GM12878 (cell line): ENCODE data around the gene FHL1. TPM values are rescaled to one million over a fixed set of nuclear protein-coding genes. Genes with fewer than 3 reads are reported as not detected.

Source experiments
- ATAC-seq: fragments of 200-7000 bp; cut with Tn5 transposase; 3 replicates; pipeline ENCODE4 v1.9.1; 2020; ENCODE audit warnings: mild to moderate bottlenecking, moderate library complexity
- BruUV-seq: library from RNA; stranded (reverse); fragments of 400-500 nt; replicated peaks from 2 replicates; lab custom pipeline; 2021; lab: Mats Ljungman, UMichigan
- CTCF ChIA-PET: fragments of 300-600 bp; sonication (Branson Sonifier 250); formaldehyde crosslinking; extraction: SDS; loops from one replicate; lab custom pipeline; 2021; ENCODE audit warnings: inconsistent platforms; lab: Yijun Ruan, JAX
- POLR2A ChIA-PET: fragments of 350-600 bp; formaldehyde crosslinking; extraction: SDS; loops from one replicate; lab custom pipeline; 2021; ENCODE audit warnings: inconsistent platforms; lab: Charles Lee
- RAD21 ChIA-PET: fragments of 300-600 bp; sonication (Branson Sonifier 250); formaldehyde crosslinking; loops from one replicate; lab custom pipeline; 2023; ENCODE audit warnings: antibody characterized with exemption; ENCODE audit not compliant: unreplicated experiment; lab: Charles Lee
- SMC1A ChIA-PET: fragments of 300-600 bp; sonication (Branson Sonifier 250); formaldehyde crosslinking; loops from one replicate; lab custom pipeline; 2023; ENCODE audit not compliant: unreplicated experiment, uncharacterized antibody; lab: Charles Lee
- DNase-seq: peaks from one replicate; pipeline ENCODE4 v3.0.0-alpha.2; 2011; ENCODE audit warnings: low read depth, low spot score
- FAIRE-seq: peaks from 3 replicates; lab custom pipeline; 2011; peaks lifted over from hg19 to GRCh38; lab: Jason Lieb, UNC
- H2AFZ ChIP-seq: 2 replicates; pipeline ENCODE4 v1.6.0; 2011; ENCODE audit warnings: low read depth, low read length, control low read depth; ENCODE audit not compliant: control insufficient read depth
- H3K27ac ChIP-seq: 2 replicates; pipeline ENCODE4 v1.5.1; 2011; ENCODE audit warnings: control low read depth; ENCODE audit not compliant: control insufficient read depth, insufficient read depth
- H3K27me3 ChIP-seq, 2 experiments: replicated peaks in 1 of 2; 2 replicates each; pipeline versions ENCODE4 v1.6.0 to v1.6.1; 2011; ENCODE audit warnings: low read length in 1 of 2; ENCODE audit not compliant: control insufficient read depth in 2 of 2, insufficient read depth in 2 of 2
- H3K36me3 ChIP-seq, 2 experiments: 2 replicates each; pipeline ENCODE4 v1.5.1; 2011; ENCODE audit warnings: low read length in 1 of 2; ENCODE audit not compliant: control insufficient read depth in 2 of 2, insufficient read depth in 2 of 2
- H3K4me1 ChIP-seq: 2 replicates; pipeline ENCODE4 v1.6.1; 2011; ENCODE audit warnings: mild to moderate bottlenecking, low read length, moderate library complexity, mixed read lengths; ENCODE audit not compliant: control insufficient read depth, insufficient read depth
- H3K4me2 ChIP-seq: 2 replicates; pipeline ENCODE4 v1.6.0; 2011; ENCODE audit warnings: control low read depth; ENCODE audit not compliant: control insufficient read depth, insufficient read depth
- H3K4me3 ChIP-seq: fragments of 200-600 bp; sonication (generic); 2 replicates; pipeline ENCODE4 v1.5.1; 2016
- H3K79me2 ChIP-seq: 2 replicates; pipeline ENCODE4 v1.6.0; 2011; ENCODE audit warnings: low read length; ENCODE audit not compliant: control insufficient read depth, insufficient read depth
- H3K9ac ChIP-seq: 2 replicates; pipeline ENCODE4 v1.8.0; 2011; ENCODE audit warnings: low read length, control low read depth, mixed read lengths; ENCODE audit not compliant: control insufficient read depth, insufficient read depth
- H3K9me3 ChIP-seq: replicated peaks from 3 replicates; pipeline ENCODE4 v1.5.1; 2011; ENCODE audit warnings: mild to moderate bottlenecking, low read length; ENCODE audit not compliant: control insufficient read depth, insufficient read depth
- H4K20me1 ChIP-seq: 2 replicates; pipeline ENCODE4 v1.6.0; 2011; ENCODE audit not compliant: control insufficient read depth, insufficient read depth
- BACH1 ChIP-seq: fragments of 450-650 bp; IDR thresholded peaks from 2 replicates; pipeline ENCODE4 v1.6.1; 2017; ENCODE audit warnings: mild to moderate bottlenecking, borderline replicate concordance
- BHLHE40 ChIP-seq, 2 experiments: fragments of 450-650 bp in 1 of 2; IDR thresholded peaks; 2 replicates each; pipeline ENCODE4 v1.6.1; 2011 to 2017; ENCODE audit warnings: low read depth in 2 of 2, borderline replicate concordance in 1 of 2, improper control_type of control experiment in 1 of 2, low read length in 1 of 2, mild to moderate bottlenecking in 1 of 2
- NKRF ChIP-seq: fragments of 450-650 bp; conservative IDR thresholded peaks from 2 replicates; pipeline ENCODE4 v1.6.1; 2017; ENCODE audit warnings: mild to moderate bottlenecking, moderate library complexity
- POLR2A ChIP-seq: IDR thresholded peaks from 2 replicates; pipeline ENCODE4 v1.6.1; 2011; ENCODE audit warnings: low read depth, mild to moderate bottlenecking, low read length
- POLR2AphosphoS2 ChIP-seq: IDR thresholded peaks from 2 replicates; pipeline ENCODE4 v1.6.1; 2011; ENCODE audit warnings: low read depth, mild to moderate bottlenecking, low read length, improper control_type of control experiment, moderate library complexity
- SIX5 ChIP-seq: IDR thresholded peaks from 2 replicates; pipeline ENCODE4 v1.6.1; 2011; ENCODE audit warnings: mild to moderate bottlenecking, low read depth, low read length, moderate library complexity; ENCODE audit not compliant: severe bottlenecking
- STAT1 ChIP-seq: fragments of 450-650 bp; conservative IDR thresholded peaks from 2 replicates; pipeline ENCODE4 v1.6.1; 2014; ENCODE audit warnings: antibody characterized with exemption, mild to moderate bottlenecking
- ZBED1 ChIP-seq: IDR thresholded peaks from 2 replicates; pipeline ENCODE4 v1.6.1; 2016; ENCODE audit warnings: borderline replicate concordance
- ZNF622 ChIP-seq: fragments of 450-650 bp; IDR thresholded peaks from 2 replicates; pipeline ENCODE4 v1.6.1; 2017; ENCODE audit warnings: mild to moderate bottlenecking, inconsistent platforms
- WGBS: methylation state at CpG from one replicate; pipeline ENCODE4 v1.1.6; 2016; ENCODE audit warnings: low lambda C conversion rate; ENCODE audit not compliant: insufficient replicate concordance, insufficient coverage; ENCODE audit errors: missing lambda C conversion rate; 5-methylcytosine and 5-hydroxymethylcytosine counted together
- in situ Hi-C: fragments of 300-500 bp; cut with MboI; formaldehyde crosslinking; loops from 9 replicates; pipeline ENCODE4 v1.14.3; 2018; ENCODE audit warnings: mixed read lengths
- intact Hi-C: fragments of 100-400 bp; cut with micrococcal nuclease; formaldehyde crosslinking; loops from one replicate; pipeline ENCODE4 v1.14.2; 2022; ENCODE audit not compliant: unreplicated experiment
- polyA plus RNA-seq, 11 experiments: library from polyadenylated mRNA; depleted of rRNA in 4 of 11; unstranded in 6 of 11; stranded (reverse) in 5 of 11; fragments of >200 nt; fragmentation: Nextera tagmentation in 4 of 11; fragmentation: Illumina TruSeq in 1 of 11; extraction: Ambion mirVana in 4 of 11; extraction: Trizol in 1 of 11; gene quantifications; 1 replicate in 1 of 11; 2 replicates in 10 of 11; pipeline versions ENCODE4 v1.2.1 to v1.2.3, GENCODE V29; 2011 to 2016; ENCODE audit warnings: inconsistent platforms in 2 of 11, missing spikeins in 2 of 11, low read depth in 1 of 11
- total RNA-seq, 4 experiments: library from RNA; depleted of rRNA in 3 of 4; stranded (reverse); fragments of >200 nt in 3 of 4; fragmentation: Illumina TruSeq in 1 of 4; extraction: Trizol in 1 of 4; gene quantifications; 2 replicates each; pipeline versions ENCODE4 v1.2.1 to v1.2.3, GENCODE V29; 2013 to 2021
- TF ChIP-seq, protein P1 (sequence below): IDR thresholded peaks from 2 replicates; pipeline ENCODE4 v1.6.1; 2012; ENCODE audit warnings: improper control_type of control experiment, low read depth, low read length; ENCODE audit not compliant: insufficient replicate concordance
- TF ChIP-seq, protein P2 (sequence below): fragments of 150-350 bp; IDR thresholded peaks from 2 replicates; pipeline ENCODE4 v1.6.1; 2014; ENCODE audit warnings: mild to moderate bottlenecking, low read depth, low read length

Gene FHL1
- total and polyA plus RNA-seq, 10 of the 15 experiments (the other 5 are each of a cell fraction or from before 2014, with no cell fraction given), result 0.13 to 0.59 (median 0.34) TPM; not detected in 1

GRCh38 chrX:136251041-136251991, 104.0 kb downstream of the FHL1 start, which contains the start of gene MAP7D3 (continued):
- TF ChIP-seq ZBED1 (no peak), POLR2AphosphoS2 (no peak)
- TF ChIP-seq, protein P1, sequence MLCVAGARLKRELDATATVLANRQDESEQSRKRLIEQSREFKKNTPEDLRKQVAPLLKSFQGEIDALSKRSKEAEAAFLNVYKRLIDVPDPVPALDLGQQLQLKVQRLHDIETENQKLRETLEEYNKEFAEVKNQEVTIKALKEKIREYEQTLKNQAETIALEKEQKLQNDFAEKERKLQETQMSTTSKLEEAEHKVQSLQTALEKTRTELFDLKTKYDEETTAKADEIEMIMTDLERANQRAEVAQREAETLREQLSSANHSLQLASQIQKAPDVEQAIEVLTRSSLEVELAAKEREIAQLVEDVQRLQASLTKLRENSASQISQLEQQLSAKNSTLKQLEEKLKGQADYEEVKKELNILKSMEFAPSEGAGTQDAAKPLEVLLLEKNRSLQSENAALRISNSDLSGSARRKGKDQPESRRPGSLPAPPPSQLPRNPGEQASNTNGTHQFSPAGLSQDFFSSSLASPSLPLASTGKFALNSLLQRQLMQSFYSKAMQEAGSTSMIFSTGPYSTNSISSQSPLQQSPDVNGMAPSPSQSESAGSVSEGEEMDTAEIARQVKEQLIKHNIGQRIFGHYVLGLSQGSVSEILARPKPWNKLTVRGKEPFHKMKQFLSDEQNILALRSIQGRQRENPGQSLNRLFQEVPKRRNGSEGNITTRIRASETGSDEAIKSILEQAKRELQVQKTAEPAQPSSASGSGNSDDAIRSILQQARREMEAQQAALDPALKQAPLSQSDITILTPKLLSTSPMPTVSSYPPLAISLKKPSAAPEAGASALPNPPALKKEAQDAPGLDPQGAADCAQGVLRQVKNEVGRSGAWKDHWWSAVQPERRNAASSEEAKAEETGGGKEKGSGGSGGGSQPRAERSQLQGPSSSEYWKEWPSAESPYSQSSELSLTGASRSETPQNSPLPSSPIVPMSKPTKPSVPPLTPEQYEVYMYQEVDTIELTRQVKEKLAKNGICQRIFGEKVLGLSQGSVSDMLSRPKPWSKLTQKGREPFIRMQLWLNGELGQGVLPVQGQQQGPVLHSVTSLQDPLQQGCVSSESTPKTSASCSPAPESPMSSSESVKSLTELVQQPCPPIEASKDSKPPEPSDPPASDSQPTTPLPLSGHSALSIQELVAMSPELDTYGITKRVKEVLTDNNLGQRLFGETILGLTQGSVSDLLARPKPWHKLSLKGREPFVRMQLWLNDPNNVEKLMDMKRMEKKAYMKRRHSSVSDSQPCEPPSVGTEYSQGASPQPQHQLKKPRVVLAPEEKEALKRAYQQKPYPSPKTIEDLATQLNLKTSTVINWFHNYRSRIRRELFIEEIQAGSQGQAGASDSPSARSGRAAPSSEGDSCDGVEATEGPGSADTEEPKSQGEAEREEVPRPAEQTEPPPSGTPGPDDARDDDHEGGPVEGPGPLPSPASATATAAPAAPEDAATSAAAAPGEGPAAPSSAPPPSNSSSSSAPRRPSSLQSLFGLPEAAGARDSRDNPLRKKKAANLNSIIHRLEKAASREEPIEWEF, result no peak

GRCh38 chrX:136255541-136255940, 108.2 kb downstream of the FHL1 start:
- ChIA-PET RAD21 (interaction anchor here (1.2 kb wide), 1 partner anchor 27 kb away, joined by 3 read pairs; no protein-coding TSS in a partner anchor), POLR2A (no interaction called here), CTCF (interaction anchor here (1.1 kb wide), 1 partner anchor 16 kb away, joined by 5 read pairs; no protein-coding TSS in a partner anchor), SMC1A (interaction anchor here (1.0 to 1.5 kb wide), 4 partner anchors 11 to 227 kb away, joined by 3 to 4 read pairs (median 4); no protein-coding TSS in a partner anchor)
- no TSS peak for BruUV-seq
- H4K20me1 ChIP-seq, result no peaks in the 10 kb centered on the region
- in situ Hi-C loops (no loop called here), intact Hi-C loops (no loop called here)
- H3K9me3 ChIP-seq, result no peaks in the 10 kb centered on the region
- no peak for ATAC-seq
- no peak overlapping the region for H3K9ac ChIP-seq
- peaks cover under 1% of the 10 kb centered on the region; the same call in 1 of the 2 replicates for H3K79me2 ChIP-seq
- H3K36me3 ChIP-seq, result no peaks in the 10 kb centered on the region
- no peak overlapping the region for H2AFZ ChIP-seq
- FAIRE-seq, result no peak
- no peaks in the 10 kb centered on the region for H3K4me1 ChIP-seq
- no peak overlapping the region for H3K27ac ChIP-seq
- no peaks in the 10 kb centered on the region for H3K27me3 ChIP-seq
- no peak overlapping the region for H3K4me2 ChIP-seq
- no peak overlapping the region for H3K4me3 ChIP-seq
- no peak for DNase-seq
- 3% methylated on average over 5 of the region's 5 CpGs for WGBS
- no peak for TF ChIP-seq STAT1
- no peak for TF ChIP-seq POLR2A
- no peak for TF ChIP-seq SIX5
- no peak for TF ChIP-seq ZBED1
- no peak for TF ChIP-seq NKRF
- TF ChIP-seq, protein P2, sequence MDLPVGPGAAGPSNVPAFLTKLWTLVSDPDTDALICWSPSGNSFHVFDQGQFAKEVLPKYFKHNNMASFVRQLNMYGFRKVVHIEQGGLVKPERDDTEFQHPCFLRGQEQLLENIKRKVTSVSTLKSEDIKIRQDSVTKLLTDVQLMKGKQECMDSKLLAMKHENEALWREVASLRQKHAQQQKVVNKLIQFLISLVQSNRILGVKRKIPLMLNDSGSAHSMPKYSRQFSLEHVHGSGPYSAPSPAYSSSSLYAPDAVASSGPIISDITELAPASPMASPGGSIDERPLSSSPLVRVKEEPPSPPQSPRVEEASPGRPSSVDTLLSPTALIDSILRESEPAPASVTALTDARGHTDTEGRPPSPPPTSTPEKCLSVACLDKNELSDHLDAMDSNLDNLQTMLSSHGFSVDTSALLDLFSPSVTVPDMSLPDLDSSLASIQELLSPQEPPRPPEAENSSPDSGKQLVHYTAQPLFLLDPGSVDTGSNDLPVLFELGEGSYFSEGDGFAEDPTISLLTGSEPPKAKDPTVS, result no peak
- no peak for TF ChIP-seq BHLHE40 (IDR thresholded peaks at IDR 0.05; ENCODE audit: borderline replicate concordance in 1 of 2, low read depth in 2 of 2, low read length in 1 of 2)
- no peak for TF ChIP-seq ZNF622
- TF ChIP-seq BACH1, result no peak
